Stimulated activated effector memory CD8-positive, alpha-beta T cell treated with anti-CD3 and anti-CD28 coated beads, Interleukin-12 subunit alpha, Interleukin-12 subunit beta, amount 100 ng/mL, for 72 hours (primary cell): ENCODE results near the gene IRF2BPL.

ENCODE experiments used
- ATAC-seq: fragments of 150-1000 bp; cut with Tn5 transposase; 2 replicates; pipeline ENCODE4 v1.10.0; 2021
- DNase-seq, 2 donors: peaks; one replicate each; pipeline ENCODE4 v3.0.0; 2021 to 2022; ENCODE audit warnings: low spot score in 2 of 2
- H3K27ac Mint-ChIP-seq: one replicate; pipeline ENCODE4 v1.8.0; 2022; ENCODE audit warnings: mild to moderate bottlenecking, mixed read lengths
- H3K36me3 Mint-ChIP-seq: one replicate; pipeline ENCODE4 v1.8.0; 2022; ENCODE audit warnings: mild to moderate bottlenecking, mixed read lengths
- H3K4me1 Mint-ChIP-seq: one replicate; pipeline ENCODE4 v1.8.0; 2022; ENCODE audit warnings: mixed read lengths
- H3K4me3 Mint-ChIP-seq: one replicate; pipeline ENCODE4 v1.8.0; 2022; ENCODE audit warnings: mild to moderate bottlenecking, mixed read lengths
- H3K9me3 Mint-ChIP-seq: one replicate; pipeline ENCODE4 v1.8.0; 2022; ENCODE audit warnings: mixed read lengths

The IRF2BPL gene

GRCh38 chr14:77028384-77029231, at the start of gene IRF2BPL:
IRF2BPL (minus strand) TSS chr14:77028708; CDS start chr14:77027792, 916 bp downstream.
- ATAC-seq (peak; percentile 82), DNase-seq (peak; percentile 84 to 94)
- Mint-ChIP-seq H3K27ac (peak within 1 kb of the TSS; percentile 93), H3K9me3 (no peaks in the 10 kb centered on the region), H3K36me3 (peaks cover 48% of the 10 kb centered on the region), H3K4me1 (peaks cover 54% of the 10 kb centered on the region), H3K4me3 (peak within 1 kb of the TSS; percentile 86)

GRCh38 chr14:77077040-77077439, 48.5 kb upstream of the IRF2BPL start:
- Mint-ChIP-seq H3K27ac (no peak overlapping the region), H3K4me1 (no peaks in the 10 kb centered on the region)
- ATAC-seq, result no peak

GRCh38 chr14:77076113-77076631, 47.7 kb upstream of the IRF2BPL start:
- H3K9me3 Mint-ChIP-seq, result no peaks in the 10 kb centered on the region
- no peaks in the 10 kb centered on the region for H3K36me3 Mint-ChIP-seq
- DNase-seq, result no peak
- H3K4me1 Mint-ChIP-seq, result no peaks in the 10 kb centered on the region
- no peak overlapping the region for H3K27ac Mint-ChIP-seq
- ATAC-seq, result no peak
- no peak overlapping the region for H3K4me3 Mint-ChIP-seq

More at GRCh38 chr14:77077040-77077439, 48.5 kb upstream of the IRF2BPL start:
- Mint-ChIP-seq H3K4me3 (no peak overlapping the region), H3K36me3 (no peaks in the 10 kb centered on the region), H3K9me3 (no peaks in the 10 kb centered on the region)
- DNase-seq, result no peak

- no peaks in the 10 kb centered on the region for H3K36me3 Mint-ChIP-seq
- DNase-seq (no peak), ATAC-seq (no peak)
- H3K4me1 Mint-ChIP-seq, result no peaks in the 10 kb centered on the region
- no peak overlapping the region for H3K27ac Mint-ChIP-seq
- H3K9me3 Mint-ChIP-seq, result no peaks in the 10 kb centered on the region
- H3K4me3 Mint-ChIP-seq, result no peak overlapping the region
Measured at GRCh38 chr14:77074969-77075368, 46.5 kb upstream of the IRF2BPL start.

GRCh38 chr14:77071938-77072388, 43.5 kb upstream of the IRF2BPL start:
- Mint-ChIP-seq H3K9me3 (no peaks in the 10 kb centered on the region), H3K4me1 (no peaks in the 10 kb centered on the region), H3K4me3 (no peak overlapping the region), H3K36me3 (no peaks in the 10 kb centered on the region), H3K27ac (no peak overlapping the region)
- DNase-seq, result no peak
- ATAC-seq, result no peak

- Mint-ChIP-seq H3K36me3 (no peaks in the 10 kb centered on the region), H3K27ac (no peak overlapping the region), H3K4me3 (no peak overlapping the region), H3K4me1 (no peaks in the 10 kb centered on the region), H3K9me3 (no peaks in the 10 kb centered on the region)
- no peak for DNase-seq
- ATAC-seq, result no peak
Measured at GRCh38 chr14:77069551-77069950, 41.0 kb upstream of the IRF2BPL start.

GRCh38 chr14:77068517-77069200, 40.2 kb upstream of the IRF2BPL start:
- H3K4me3 Mint-ChIP-seq, result no peak overlapping the region
- no peak for ATAC-seq
- no peaks in the 10 kb centered on the region for H3K36me3 Mint-ChIP-seq
- H3K9me3 Mint-ChIP-seq, result no peaks in the 10 kb centered on the region
- H3K27ac Mint-ChIP-seq, result no peak overlapping the region
- H3K4me1 Mint-ChIP-seq, result no peaks in the 10 kb centered on the region
- DNase-seq, result no peak

- H3K36me3 Mint-ChIP-seq, result no peaks in the 10 kb centered on the region
- H3K4me3 Mint-ChIP-seq, result no peak overlapping the region
- ATAC-seq (peak; percentile 69), DNase-seq (peak; percentile 29 to 69)
- no peaks in the 10 kb centered on the region for H3K4me1 Mint-ChIP-seq
- H3K9me3 Mint-ChIP-seq, result no peaks in the 10 kb centered on the region
- no peak overlapping the region for H3K27ac Mint-ChIP-seq
Measured at GRCh38 chr14:77067632-77068516, 39.4 kb upstream of the IRF2BPL start.

- no peak for ATAC-seq
- no peak for DNase-seq
- H3K27ac Mint-ChIP-seq, result no peak overlapping the region
- no peaks in the 10 kb centered on the region for H3K9me3 Mint-ChIP-seq
- no peaks in the 10 kb centered on the region for H3K36me3 Mint-ChIP-seq
- H3K4me3 Mint-ChIP-seq, result no peak overlapping the region
- no peaks in the 10 kb centered on the region for H3K4me1 Mint-ChIP-seq
Measured at GRCh38 chr14:77066578-77067172, 38.2 kb upstream of the IRF2BPL start.

- no peak overlapping the region for H3K4me3 Mint-ChIP-seq
- H3K27ac Mint-ChIP-seq, result no peak overlapping the region
- H3K9me3 Mint-ChIP-seq, result no peaks in the 10 kb centered on the region
- no peak for DNase-seq
- H3K4me1 Mint-ChIP-seq, result no peaks in the 10 kb centered on the region
- no peak for ATAC-seq
- H3K36me3 Mint-ChIP-seq, result no peaks in the 10 kb centered on the region
Measured at GRCh38 chr14:77065851-77066577, 37.5 kb upstream of the IRF2BPL start.

- Mint-ChIP-seq H3K4me3 (no peak overlapping the region), H3K36me3 (no peaks in the 10 kb centered on the region), H3K4me1 (no peaks in the 10 kb centered on the region), H3K9me3 (no peaks in the 10 kb centered on the region), H3K27ac (peak overlapping the region; percentile 75)
- ATAC-seq, result no peak
- DNase-seq, result no peak
Measured at GRCh38 chr14:77064521-77065178, 36.1 kb upstream of the IRF2BPL start.

- no peaks in the 10 kb centered on the region for H3K4me1 Mint-ChIP-seq
Measured at GRCh38 chr14:77063571-77064171, 35.2 kb upstream of the IRF2BPL start.

GRCh38 chr14:77062261-77062660, 33.8 kb upstream of the IRF2BPL start:
- no peak overlapping the region for H3K27ac Mint-ChIP-seq
- DNase-seq (no peak), ATAC-seq (no peak)
- no peaks in the 10 kb centered on the region for H3K4me1 Mint-ChIP-seq
- H3K4me3 Mint-ChIP-seq, result no peak overlapping the region
- no peaks in the 10 kb centered on the region for H3K36me3 Mint-ChIP-seq
- H3K9me3 Mint-ChIP-seq, result no peaks in the 10 kb centered on the region

More at GRCh38 chr14:77063571-77064171, 35.2 kb upstream of the IRF2BPL start:
- no peaks in the 10 kb centered on the region for H3K36me3 Mint-ChIP-seq
- ATAC-seq, result no peak
- peak overlapping the region; percentile 61 for H3K27ac Mint-ChIP-seq
- no peak for DNase-seq
- H3K4me3 Mint-ChIP-seq, result no peak overlapping the region
- no peaks in the 10 kb centered on the region for H3K9me3 Mint-ChIP-seq
